OCI-LY7 (cell line): Measurements from ENCODE around the gene CLCN5. TPM values are rescaled to one million over a fixed set of nuclear protein-coding genes. Genes with fewer than 3 reads are reported as not detected.

Experiments used
- BruUV-seq: library from RNA; stranded (reverse); fragments of 400-500 nt; replicated peaks from 2 replicates; lab custom pipeline; 2021; lab: Mats Ljungman, UMichigan
- CTCF ChIA-PET: fragments of 300-600 bp; sonication (Branson Sonifier 250); formaldehyde crosslinking; loops from one replicate; lab custom pipeline; 2022; ENCODE audit warnings: antibody characterized with exemption; ENCODE audit not compliant: unreplicated experiment; lab: Charles Lee
- POLR2A ChIA-PET: fragments of 300-600 bp; sonication (Branson Sonifier 250); formaldehyde crosslinking; loops from one replicate; lab custom pipeline; 2022; ENCODE audit warnings: antibody characterized with exemption; lab: Charles Lee
- DNase-seq: peaks from one replicate; pipeline ENCODE4 v3.0.0-alpha.2; 2015; ENCODE audit warnings: low spot score
- H2AFZ ChIP-seq: fragments of 200-600 bp; sonication (generic), shearing (Covaris generic); 2 replicates; pipeline ENCODE4 v1.6.1; 2014; ENCODE audit warnings: mild to moderate bottlenecking, antibody characterized with exemption, low read length, moderate library complexity
- H3K27ac ChIP-seq: fragments of 200-600 bp; sonication (generic); 2 replicates; pipeline ENCODE4 v1.5.1; 2014; ENCODE audit warnings: mixed run types, low read depth, mild to moderate bottlenecking, moderate library complexity, low read length, inconsistent platforms; ENCODE audit not compliant: poor library complexity, severe bottlenecking
- H3K36me3 ChIP-seq: fragments of 200-600 bp; sonication (generic); 2 replicates; pipeline ENCODE4 v1.6.1; 2014; ENCODE audit warnings: mild to moderate bottlenecking, antibody characterized with exemption, low read length, moderate library complexity, mixed read lengths; ENCODE audit not compliant: insufficient read depth
- H3K4me1 ChIP-seq: fragments of 200-600 bp; sonication (generic); 2 replicates; pipeline ENCODE4 v1.5.1; 2014; ENCODE audit warnings: mild to moderate bottlenecking, low read length; ENCODE audit not compliant: insufficient read depth, poor library complexity, severe bottlenecking
- H3K4me2 ChIP-seq: fragments of 200-600 bp; sonication (generic); 2 replicates; pipeline ENCODE4 v1.6.1; 2014; ENCODE audit warnings: mild to moderate bottlenecking, low read length
- H3K4me3 ChIP-seq: fragments of 200-600 bp; sonication (generic); 2 replicates; pipeline ENCODE4 v1.5.1; 2014; ENCODE audit warnings: mild to moderate bottlenecking, low read depth, low read length; ENCODE audit not compliant: poor library complexity, severe bottlenecking
- H3K79me2 ChIP-seq: fragments of 200-600 bp; sonication (generic); 2 replicates; pipeline ENCODE4 v1.6.1; 2016; ENCODE audit warnings: low read depth, mild to moderate bottlenecking, low read length, moderate library complexity, mixed read lengths; ENCODE audit not compliant: insufficient read depth
- H3K9me2 ChIP-seq: fragments of 200-600 bp; sonication (generic); 2 replicates; pipeline ENCODE4 v1.6.1; 2016; ENCODE audit warnings: mild to moderate bottlenecking, low read length, mixed read lengths; ENCODE audit not compliant: insufficient read depth
- H3K9me3 ChIP-seq: fragments of 200-600 bp; sonication (generic); 2 replicates; pipeline ENCODE4 v1.6.1; 2014; ENCODE audit warnings: mild to moderate bottlenecking, mixed run types, low read length, mixed read lengths
- H4K20me1 ChIP-seq: fragments of 200-600 bp; sonication (generic); 2 replicates; pipeline ENCODE4 v1.6.1; 2014; ENCODE audit warnings: mild to moderate bottlenecking, antibody characterized with exemption, low read length, moderate library complexity, mixed read lengths; ENCODE audit not compliant: insufficient read depth
- EZH2phosphoT487 ChIP-seq: fragments of 200-600 bp; sonication (generic); IDR thresholded peaks from 2 replicates; pipeline ENCODE4 v1.6.1; 2018; ENCODE audit warnings: low read depth, borderline replicate concordance, mild to moderate bottlenecking, mixed run types, antibody characterized with exemption, low read length, moderate library complexity, mixed read lengths
- intact Hi-C: fragments of 100-400 bp; cut with micrococcal nuclease; formaldehyde crosslinking; loops from one replicate; pipeline ENCODE4 v1.10.0; 2022; ENCODE audit not compliant: unreplicated experiment
- total RNA-seq, 2 experiments: library from RNA; depleted of rRNA in 1 of 2; stranded (reverse); fragments of >200 nt in 1 of 2; shearing (Covaris generic) in 1 of 2; gene quantifications; 2 replicates each; pipeline ENCODE4 v1.2.3, GENCODE V29; 2014 to 2022
- TF ChIP-seq, protein P1 (sequence below): fragments of 200-600 bp; sonication (generic); conservative IDR thresholded peaks from 2 replicates; pipeline ENCODE4 v1.5.1; 2014; ENCODE audit warnings: mild to moderate bottlenecking, antibody characterized with exemption, low read length, moderate library complexity, mixed read lengths

CLCN5 gene
- total RNA-seq, 2 experiments from 2014 or later = 4.1 to 5.3 TPM

DNA sequence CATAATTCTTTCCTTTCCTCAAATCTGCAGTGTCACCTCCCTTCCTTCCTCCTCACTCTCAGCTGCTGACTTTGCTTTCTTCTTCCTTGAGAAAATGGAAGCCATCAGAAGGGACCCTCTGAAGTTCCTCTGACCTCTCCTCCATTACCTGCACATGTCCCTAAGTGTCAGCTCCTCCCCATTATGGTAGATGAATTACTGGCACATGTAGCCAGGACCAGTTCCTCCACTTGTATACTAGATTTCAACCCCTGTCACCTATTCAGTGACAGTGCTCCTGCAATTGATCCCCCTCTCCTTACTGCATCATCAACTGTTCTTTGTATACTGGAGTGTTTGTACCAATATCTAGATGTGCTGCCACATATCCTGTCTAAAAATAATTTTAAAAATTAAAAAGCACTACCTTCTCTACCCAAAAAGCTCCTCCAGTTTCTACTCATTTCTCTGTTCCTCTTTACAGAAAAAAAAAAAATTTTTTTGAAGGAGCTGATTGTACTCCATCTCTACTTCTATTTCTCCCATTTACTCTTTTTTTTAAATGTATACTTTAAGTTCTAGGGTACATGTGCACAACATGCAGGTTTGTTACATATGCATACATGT lies 78.6 kb downstream of the CLCN5 start:
- no peak overlapping the region for H2AFZ ChIP-seq
- ChIA-PET CTCF (no interaction called here), POLR2A (no interaction called here)
- no peak for DNase-seq
- H3K9me2 ChIP-seq = no peaks in the 10 kb centered on the region
- no peak overlapping the region for H3K4me2 ChIP-seq
- H3K4me1 ChIP-seq = no peaks in the 10 kb centered on the region
- no peaks in the 10 kb centered on the region for H3K79me2 ChIP-seq
- TF ChIP-seq, protein P1, sequence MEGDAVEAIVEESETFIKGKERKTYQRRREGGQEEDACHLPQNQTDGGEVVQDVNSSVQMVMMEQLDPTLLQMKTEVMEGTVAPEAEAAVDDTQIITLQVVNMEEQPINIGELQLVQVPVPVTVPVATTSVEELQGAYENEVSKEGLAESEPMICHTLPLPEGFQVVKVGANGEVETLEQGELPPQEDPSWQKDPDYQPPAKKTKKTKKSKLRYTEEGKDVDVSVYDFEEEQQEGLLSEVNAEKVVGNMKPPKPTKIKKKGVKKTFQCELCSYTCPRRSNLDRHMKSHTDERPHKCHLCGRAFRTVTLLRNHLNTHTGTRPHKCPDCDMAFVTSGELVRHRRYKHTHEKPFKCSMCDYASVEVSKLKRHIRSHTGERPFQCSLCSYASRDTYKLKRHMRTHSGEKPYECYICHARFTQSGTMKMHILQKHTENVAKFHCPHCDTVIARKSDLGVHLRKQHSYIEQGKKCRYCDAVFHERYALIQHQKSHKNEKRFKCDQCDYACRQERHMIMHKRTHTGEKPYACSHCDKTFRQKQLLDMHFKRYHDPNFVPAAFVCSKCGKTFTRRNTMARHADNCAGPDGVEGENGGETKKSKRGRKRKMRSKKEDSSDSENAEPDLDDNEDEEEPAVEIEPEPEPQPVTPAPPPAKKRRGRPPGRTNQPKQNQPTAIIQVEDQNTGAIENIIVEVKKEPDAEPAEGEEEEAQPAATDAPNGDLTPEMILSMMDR = no peak
- no peak for TF ChIP-seq EZH2phosphoT487
- no peak overlapping the region for H3K4me3 ChIP-seq
- H3K36me3 ChIP-seq = no peaks in the 10 kb centered on the region
- H4K20me1 ChIP-seq = no peaks in the 10 kb centered on the region
- BruUV-seq = no TSS peak
- intact Hi-C loops = no loop called here
- H3K27ac ChIP-seq = no peak overlapping the region
- no peaks in the 10 kb centered on the region for H3K9me3 ChIP-seq

DNA sequence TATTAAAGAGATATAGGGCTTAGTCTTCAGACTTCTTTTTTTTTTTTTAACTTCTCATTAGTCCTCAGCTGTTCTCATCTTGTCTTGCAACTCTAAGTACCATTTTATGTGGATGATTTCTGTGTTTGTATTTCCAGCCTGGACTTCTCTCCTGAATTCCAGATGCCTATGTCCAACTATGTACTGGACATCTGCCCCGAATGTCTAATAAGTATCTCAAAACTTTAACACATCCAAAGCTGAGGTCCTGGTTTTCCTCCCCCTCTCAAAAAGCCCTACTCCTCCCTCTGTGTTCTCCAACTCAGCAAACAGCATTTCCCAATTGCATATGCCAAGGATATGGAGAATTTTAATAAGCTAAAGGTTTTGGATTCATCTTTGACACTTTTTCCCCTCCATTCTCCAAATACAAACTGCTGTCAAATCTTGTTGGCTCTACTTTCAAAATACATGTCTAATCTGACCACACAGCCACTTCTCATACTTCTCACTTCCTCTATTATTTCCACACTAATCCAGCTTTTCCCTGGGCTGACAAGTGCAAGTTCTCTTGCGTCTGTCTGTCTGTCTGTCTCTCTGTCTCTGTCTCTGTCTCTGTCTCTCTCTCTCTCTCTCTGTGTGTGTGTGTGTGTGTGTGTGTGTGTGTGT lies 79.8 kb downstream of the CLCN5 start:
- POLR2A ChIA-PET = interaction anchor here (0.7 kb wide), 1 partner anchor 219 kb away, joined by 3 read pairs; no protein-coding TSS in a partner anchor

More for the DNA sequence above, 79.8 kb downstream of the CLCN5 start:
- no peak for DNase-seq
- H4K20me1 ChIP-seq = no peaks in the 10 kb centered on the region
- H3K27ac ChIP-seq = no peak overlapping the region
- H3K79me2 ChIP-seq = no peaks in the 10 kb centered on the region
- H3K9me3 ChIP-seq = no peaks in the 10 kb centered on the region
- no peak for TF ChIP-seq EZH2phosphoT487
- TF ChIP-seq, protein P1 = no peak
- no peaks in the 10 kb centered on the region for H3K4me1 ChIP-seq
- no peak overlapping the region for H3K4me3 ChIP-seq
- BruUV-seq = no TSS peak
- intact Hi-C loops = no loop called here
- H2AFZ ChIP-seq = no peak overlapping the region
- no peaks in the 10 kb centered on the region for H3K9me2 ChIP-seq
- CTCF ChIA-PET = no interaction called here
- no peak overlapping the region for H3K4me2 ChIP-seq
- H3K36me3 ChIP-seq = no peaks in the 10 kb centered on the region
